Muscle of leg (tissue), 11 donors: Measurements from ENCODE around the gene CCL11. TPM values are rescaled to one million over a fixed set of nuclear protein-coding genes. Genes with fewer than 3 reads are reported as not detected.

ENCODE experiments used
- DNase-seq: peaks from one replicate; pipeline ENCODE4 v3.0.0; 2013
- H3K27ac ChIP-seq: one replicate; pipeline ENCODE4 v1.5.1; 2013; ENCODE audit warnings: mild to moderate bottlenecking, low read length, control low read depth
- H3K27me3 ChIP-seq: one replicate; pipeline ENCODE4 v1.6.1; 2013; ENCODE audit warnings: low read length; ENCODE audit not compliant: control insufficient read depth, insufficient read depth
- H3K36me3 ChIP-seq: one replicate; pipeline ENCODE4 v1.6.1; 2013; ENCODE audit warnings: low read length; ENCODE audit not compliant: control insufficient read depth, insufficient read depth
- H3K4me1 ChIP-seq: one replicate; pipeline ENCODE4 v1.6.1; 2013; ENCODE audit warnings: low read length; ENCODE audit not compliant: control insufficient read depth, insufficient read depth
- H3K4me3 ChIP-seq: one replicate; pipeline ENCODE4 v1.5.1; 2013; ENCODE audit warnings: low read length, control low read depth
- H3K9me3 ChIP-seq: replicated peaks from 2 replicates; pipeline ENCODE4 v1.6.1; 2013; ENCODE audit warnings: low read depth, low read length; ENCODE audit not compliant: control insufficient read depth
- WGBS: methylation state at CpG from one replicate; pipeline ENCODE4 v1.1.5; 2013; ENCODE audit warnings: missing lambda C conversion rate; ENCODE audit not compliant: insufficient coverage; 5-methylcytosine and 5-hydroxymethylcytosine counted together
- polyA plus RNA-seq, 8 donors: library from polyadenylated mRNA; unstranded; fragments of 120-200 nt; gene quantifications; one replicate each; pipeline versions ENCODE4 v1.2.1 to v1.2.3, GENCODE V29; 2013; ENCODE audit warnings: inconsistent platforms in 1 of 8, low replicate concordance in 1 of 8; ENCODE audit not compliant: insufficient read length in 8 of 8, insufficient read depth in 1 of 8
- total RNA-seq: library from RNA; stranded (reverse); fragments of 120-200 nt; gene quantifications from one replicate; pipeline ENCODE4 v1.2.4, GENCODE V29; 2013

CCL11 gene
- total and polyA plus RNA-seq, 9 donors: 0.09 to 0.47 (median 0.29) TPM; not detected in 2

DNA sequence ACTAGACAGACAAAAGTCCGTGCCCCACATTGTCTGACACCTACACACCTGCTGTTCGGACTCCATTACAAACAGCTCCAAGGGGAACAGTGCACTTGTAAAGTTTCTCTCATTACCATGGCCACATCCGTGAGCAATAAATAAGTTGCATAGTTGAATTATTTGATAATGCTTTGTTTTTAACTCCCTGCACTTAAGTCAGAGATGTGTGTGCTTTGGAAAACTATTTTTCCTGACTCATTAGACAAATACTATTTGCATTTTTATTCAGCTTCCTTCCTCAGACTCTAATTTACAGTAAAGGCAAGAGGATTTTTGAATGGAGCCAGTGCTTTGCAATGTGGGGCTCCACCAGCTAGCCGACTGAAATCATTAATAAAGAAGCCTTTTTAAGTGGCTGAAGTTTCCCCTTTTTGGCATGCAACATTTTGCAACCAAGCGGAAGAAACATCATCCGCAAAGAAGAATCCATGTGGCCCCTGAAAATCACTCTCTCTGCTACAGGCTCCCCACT is 37.0 kb upstream of the CCL11 start:
- no peaks in the 10 kb centered on the region for H3K27me3 ChIP-seq
- peak overlapping the region; percentile 39 for H3K27ac ChIP-seq
- H3K4me3 ChIP-seq: no peak overlapping the region
- no peaks in the 10 kb centered on the region for H3K36me3 ChIP-seq
- WGBS: 42% methylated on average over 3 of the region's 6 CpGs
- H3K4me1 ChIP-seq: peaks cover 66% of the 10 kb centered on the region
- peak; percentile 65 for DNase-seq
- H3K9me3 ChIP-seq: no peaks in the 10 kb centered on the region

DNA sequence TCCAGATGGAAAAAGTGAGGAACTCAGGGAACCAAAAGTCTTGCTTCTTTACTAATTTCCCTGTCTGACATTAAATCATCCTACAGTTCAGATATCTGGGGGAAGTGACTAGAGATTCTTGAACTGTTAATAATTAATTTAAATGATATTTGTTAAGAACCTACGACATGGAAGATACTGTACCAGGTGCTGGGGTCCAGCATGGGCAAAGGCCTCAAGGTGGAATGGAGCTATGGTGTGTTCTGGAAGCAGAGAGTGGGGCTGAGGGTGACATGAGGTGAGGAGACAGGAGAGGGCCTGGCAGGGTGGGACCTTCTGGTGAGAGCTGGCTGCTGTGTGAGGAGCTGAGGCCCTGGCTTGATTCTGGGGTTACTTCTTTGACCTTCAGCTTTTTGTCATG is 36.5 kb upstream of the CCL11 start:
- peak overlapping the region; percentile 39 for H3K27ac ChIP-seq

DNA sequence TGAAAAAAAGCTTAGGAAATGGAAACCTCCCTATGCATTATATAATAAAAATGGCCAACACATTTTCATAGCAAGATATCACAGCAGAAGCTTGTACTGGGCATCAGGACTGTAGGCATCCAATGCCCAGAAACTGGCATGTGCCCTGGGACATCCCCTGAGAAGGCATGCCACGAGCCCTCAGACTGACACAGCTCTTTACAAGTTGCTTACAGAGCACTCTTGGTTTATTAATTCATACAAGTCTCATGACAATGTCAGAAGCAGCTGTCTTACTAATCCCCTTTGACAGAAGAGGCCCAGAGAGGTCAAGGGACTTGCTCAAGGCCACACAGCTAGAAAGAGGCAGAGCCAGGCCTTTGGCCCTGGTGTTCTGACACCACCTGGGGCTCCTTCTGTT is 36.1 kb upstream of the CCL11 start:
- Histone ChIP-seq H3K36me3 (no peaks in the 10 kb centered on the region), H3K9me3 (no peaks in the 10 kb centered on the region), H3K27ac (no peak overlapping the region), H3K27me3 (no peaks in the 10 kb centered on the region), H3K4me1 (peaks cover 68% of the 10 kb centered on the region), H3K4me3 (no peak overlapping the region)
- 67% methylated on average over 1 of the region's 1 CpG for WGBS
- peak; percentile 62 for DNase-seq

More for the DNA sequence above, 36.5 kb upstream of the CCL11 start:
- Histone ChIP-seq H3K36me3 (no peaks in the 10 kb centered on the region), H3K9me3 (no peaks in the 10 kb centered on the region), H3K4me3 (no peak overlapping the region), H3K27me3 (no peaks in the 10 kb centered on the region), H3K4me1 (peaks cover 66% of the 10 kb centered on the region)
- DNase-seq: no peak
- 80% methylated on average over 1 of the region's 1 CpG for WGBS

DNA sequence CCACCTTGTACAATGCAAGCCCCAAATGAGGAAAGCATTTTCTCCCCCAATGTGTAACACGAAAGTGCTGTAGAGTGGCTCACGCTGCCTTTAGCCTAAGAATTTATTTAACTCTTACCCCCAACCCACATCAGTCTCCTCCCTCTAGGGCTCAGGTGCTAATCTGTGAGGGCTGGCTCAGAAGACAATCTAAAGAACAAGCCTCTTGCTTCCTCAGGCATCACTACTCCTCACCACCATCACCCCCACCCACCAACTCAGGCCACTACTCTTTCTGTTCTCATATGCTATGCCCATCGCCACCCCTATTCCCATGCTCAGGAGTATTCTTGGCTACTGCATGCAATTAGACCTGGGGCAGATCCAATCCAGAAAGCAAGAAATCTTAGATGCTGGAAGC is 34.4 kb upstream of the CCL11 start:
- Histone ChIP-seq H3K27ac (no peak overlapping the region), H3K36me3 (peaks cover 2% of the 10 kb centered on the region), H3K4me3 (no peak overlapping the region), H3K9me3 (no peaks in the 10 kb centered on the region), H3K4me1 (peaks cover 80% of the 10 kb centered on the region), H3K27me3 (no peaks in the 10 kb centered on the region)
- 65% methylated on average over 2 of the region's 3 CpGs for WGBS
- no peak for DNase-seq

DNA sequence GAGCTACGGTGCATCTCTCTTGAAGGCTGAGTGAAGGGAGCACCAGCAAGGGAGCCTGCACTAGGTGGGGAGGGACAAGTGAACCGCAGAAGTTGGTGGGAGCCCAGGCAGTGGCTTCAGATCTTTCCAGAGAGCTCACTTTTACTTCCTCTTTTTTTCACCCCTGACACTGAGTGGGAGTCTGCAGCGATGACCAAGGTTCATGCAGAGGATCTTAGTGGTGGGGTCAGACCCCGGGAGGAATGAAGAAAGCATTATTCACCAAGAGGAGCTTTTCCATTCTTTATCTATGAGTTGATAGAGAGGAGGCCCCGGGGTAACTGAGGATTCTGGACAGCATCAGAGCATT is 33.5 kb upstream of the CCL11 start:
- no peak overlapping the region for H3K4me3 ChIP-seq
- peaks cover 6% of the 10 kb centered on the region for H3K36me3 ChIP-seq
- H3K27me3 ChIP-seq: no peaks in the 10 kb centered on the region
- no peaks in the 10 kb centered on the region for H3K9me3 ChIP-seq
- H3K27ac ChIP-seq: peak overlapping the region; percentile 95
- DNase-seq: no peak
- WGBS: 14% methylated on average over 1 of the region's 5 CpGs
- peaks cover 83% of the 10 kb centered on the region for H3K4me1 ChIP-seq

DNA sequence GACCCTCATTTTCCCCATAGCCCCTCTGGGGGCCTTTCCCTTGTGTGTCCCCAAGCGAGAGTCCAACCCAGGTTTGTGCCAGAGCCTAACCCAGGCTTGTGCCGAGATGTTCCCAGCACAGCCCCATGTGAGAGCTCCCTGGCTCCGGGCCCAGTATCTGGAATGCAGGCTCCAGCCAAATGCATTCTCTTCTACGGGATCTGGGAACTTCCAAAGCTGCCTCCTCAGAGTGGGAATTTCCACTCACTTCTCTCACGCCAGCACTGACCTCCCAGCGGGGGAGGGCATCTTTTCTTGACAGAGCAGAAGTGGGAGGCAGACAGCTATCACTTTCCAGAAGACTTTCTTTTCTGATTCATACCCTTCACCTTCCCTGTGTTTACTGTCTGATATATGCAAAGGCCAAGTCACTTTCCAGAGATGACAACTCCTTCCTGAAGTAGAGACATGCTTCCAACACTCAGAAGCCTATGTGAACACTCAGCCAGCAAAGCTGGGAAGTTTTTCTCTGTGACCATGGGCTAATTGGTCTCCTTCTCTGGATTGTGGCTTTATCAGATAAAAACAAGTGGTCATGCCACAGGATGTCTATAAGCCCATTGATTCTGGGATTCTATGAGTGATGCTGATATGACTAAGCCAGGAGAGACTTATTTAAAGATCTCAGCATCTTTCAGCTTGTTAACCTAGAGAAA is 33.0 kb upstream of the CCL11 start:
- 15% methylated on average over 4 of the region's 6 CpGs for WGBS
- Histone ChIP-seq H3K27ac (peak overlapping the region; percentile 95), H3K27me3 (no peaks in the 10 kb centered on the region), H3K36me3 (peaks cover 6% of the 10 kb centered on the region), H3K4me3 (no peak overlapping the region), H3K4me1 (peaks cover 83% of the 10 kb centered on the region), H3K9me3 (no peaks in the 10 kb centered on the region)
- peak; percentile 96 for DNase-seq

DNA sequence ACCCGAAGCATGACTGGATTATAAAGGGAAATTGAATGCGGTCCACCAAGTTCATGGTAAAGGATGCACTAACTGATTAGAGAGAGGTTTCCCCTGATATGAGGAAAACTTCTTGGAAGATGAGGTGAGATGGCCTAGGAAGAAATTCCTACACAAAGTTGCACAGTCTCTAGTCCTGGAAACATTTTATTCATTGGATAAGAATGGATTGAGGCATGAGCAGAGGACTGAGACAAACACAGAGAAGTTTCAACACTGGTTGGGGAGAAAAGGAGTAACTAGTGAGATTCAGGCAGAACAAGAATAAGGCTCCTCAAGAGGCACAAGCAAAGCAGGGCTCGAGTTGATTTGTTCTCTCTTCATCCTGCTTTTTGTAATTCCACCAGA is 32.4 kb upstream of the CCL11 start:
- no peak overlapping the region for H3K4me3 ChIP-seq
- H3K27ac ChIP-seq: peak overlapping the region; percentile 95
- no peak for DNase-seq
- H3K9me3 ChIP-seq: no peaks in the 10 kb centered on the region
- H3K4me1 ChIP-seq: peaks cover 80% of the 10 kb centered on the region
- H3K27me3 ChIP-seq: no peaks in the 10 kb centered on the region
- 60% methylated on average over 1 of the region's 3 CpGs for WGBS
- peaks cover 6% of the 10 kb centered on the region for H3K36me3 ChIP-seq

DNA sequence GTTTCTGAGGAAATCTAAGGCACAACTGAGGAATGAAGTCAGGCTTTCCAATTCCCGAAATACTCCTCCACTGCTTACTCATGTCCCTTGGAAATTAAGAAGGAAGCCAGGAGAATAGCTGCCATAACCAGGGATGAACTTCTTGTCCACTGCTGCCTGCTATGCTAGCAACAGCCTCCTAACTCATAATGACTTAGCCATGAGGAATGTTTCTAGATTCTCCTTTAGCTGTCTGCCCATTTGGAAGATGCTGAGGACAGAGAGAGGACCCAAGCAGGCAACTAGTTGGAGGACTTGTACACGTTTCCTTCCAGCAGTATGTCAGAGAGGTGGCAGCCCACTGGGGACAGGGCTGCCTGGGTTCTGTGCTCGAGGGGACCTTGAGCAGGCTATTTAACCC is 31.4 kb upstream of the CCL11 start:
- Histone ChIP-seq H3K36me3 (peaks cover 6% of the 10 kb centered on the region), H3K9me3 (no peaks in the 10 kb centered on the region), H3K4me3 (no peak overlapping the region), H3K27me3 (no peaks in the 10 kb centered on the region), H3K27ac (peak overlapping the region; percentile 95), H3K4me1 (peaks cover 82% of the 10 kb centered on the region)
- DNase-seq: peak; percentile 76
- WGBS: no CpG with 5 or more reads among the region's 3 CpGs

DNA sequence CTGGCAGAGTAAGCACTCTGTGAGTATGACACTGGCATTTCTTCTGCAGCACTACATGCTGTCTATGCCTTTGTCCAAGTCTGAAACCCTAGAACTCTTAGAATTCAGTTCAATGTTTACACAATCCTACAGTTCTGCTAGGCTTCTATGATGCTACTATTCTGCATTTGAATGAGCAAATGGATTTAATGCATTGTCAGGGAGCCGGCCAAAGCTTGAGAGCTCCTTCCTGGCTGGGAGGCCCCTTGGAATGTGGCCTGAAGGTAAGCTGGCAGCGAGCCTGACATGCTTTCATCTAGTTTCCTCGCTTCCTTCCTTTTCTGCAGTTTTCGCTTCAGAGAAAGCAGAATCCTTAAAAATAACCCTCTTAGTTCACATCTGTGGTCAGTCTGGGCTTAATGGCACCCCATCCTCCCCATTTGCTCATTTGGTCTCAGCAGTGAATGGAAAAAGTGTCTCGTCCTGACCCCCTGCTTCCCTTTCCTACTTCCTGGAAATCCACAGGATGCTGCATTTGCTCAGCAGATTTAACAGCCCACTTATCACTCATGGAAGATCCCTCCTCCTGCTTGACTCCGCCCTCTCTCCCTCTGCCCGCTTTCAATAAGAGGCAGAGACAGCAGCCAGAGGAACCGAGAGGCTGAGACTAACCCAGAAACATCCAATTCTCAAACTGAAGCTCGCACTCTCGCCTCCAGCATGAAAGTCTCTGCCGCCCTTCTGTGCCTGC is 30.7 kb upstream of the CCL11 start, which contains the start of gene CCL2:
CCL2 (plus strand) TSS at position 635 of the 730 bp plus-strand sequence; CDS start at position 700, 65 bp downstream.
- peaks cover 6% of the 10 kb centered on the region for H3K36me3 ChIP-seq
- peak within 1 kb of the TSS; percentile 56 for H3K4me3 ChIP-seq
- DNase-seq: peak; percentile 97
- WGBS: 0% methylated on average over 11 of the region's 11 CpGs
- H3K27ac ChIP-seq: peak within 1 kb of the TSS; percentile 95
- no peaks in the 10 kb centered on the region for H3K27me3 ChIP-seq
- H3K4me1 ChIP-seq: peaks cover 76% of the 10 kb centered on the region
- no peaks in the 10 kb centered on the region for H3K9me3 ChIP-seq

DNA sequence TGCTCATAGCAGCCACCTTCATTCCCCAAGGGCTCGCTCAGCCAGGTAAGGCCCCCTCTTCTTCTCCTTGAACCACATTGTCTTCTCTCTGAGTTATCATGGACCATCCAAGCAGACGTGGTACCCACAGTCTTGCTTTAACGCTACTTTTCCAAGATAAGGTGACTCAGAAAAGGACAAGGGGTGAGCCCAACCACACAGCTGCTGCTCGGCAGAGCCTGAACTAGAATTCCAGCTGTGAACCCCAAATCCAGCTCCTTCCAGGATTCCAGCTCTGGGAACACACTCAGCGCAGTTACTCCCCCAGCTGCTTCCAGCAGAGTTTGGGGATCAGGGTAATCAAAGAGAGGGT is 30.2 kb upstream of the CCL11 start:
- no peak for DNase-seq
- WGBS: 4% methylated on average over 3 of the region's 5 CpGs
- H3K4me3 ChIP-seq: peak overlapping the region; percentile 56
- H3K9me3 ChIP-seq: no peaks in the 10 kb centered on the region
- H3K36me3 ChIP-seq: peaks cover 6% of the 10 kb centered on the region
- no peaks in the 10 kb centered on the region for H3K27me3 ChIP-seq
- peak overlapping the region; percentile 95 for H3K27ac ChIP-seq
- H3K4me1 ChIP-seq: peaks cover 70% of the 10 kb centered on the region
